Right atrium auricular region (tissue), 2 donors: Measurements from ENCODE around the gene PTPRN2. TPM values are rescaled to one million over a fixed set of nuclear protein-coding genes. Genes with fewer than 3 reads are reported as not detected.
"Not testable (repeated sequence)": the region's sequence is repeated elsewhere in the genome, so short reads cannot be mapped to it uniquely, and the experiment has no call there.

ENCODE experiments used
- DNase-seq: peaks from one replicate; pipeline ENCODE4 v3.0.0-alpha.2; 2019; ENCODE audit warnings: low spot score
- H3K27ac ChIP-seq, 2 donors: fragments of 200-600 bp; sonication (generic); 1 replicate in 1 of 2; 2 replicates in 1 of 2; pipeline ENCODE4 v1.5.1; 2016 to 2019
- H3K27me3 ChIP-seq, 2 donors: fragments of 200-600 bp; sonication (generic); one replicate each; pipeline versions ENCODE4 v1.5.1 to v1.6.0; 2017 to 2019
- H3K36me3 ChIP-seq: fragments of 200-600 bp; sonication (generic); one replicate; pipeline ENCODE4 v1.5.1; 2016
- H3K4me1 ChIP-seq, 2 donors: fragments of 200-600 bp; sonication (generic); one replicate each; pipeline versions ENCODE4 v1.5.1 to v1.6.0; 2017 to 2019
- H3K4me3 ChIP-seq, 2 donors: fragments of 200-600 bp; sonication (generic); 1 replicate in 1 of 2; 2 replicates in 1 of 2; pipeline ENCODE4 v1.5.1; 2017 to 2019; ENCODE audit warnings: mild to moderate bottlenecking in 1 of 2, moderate library complexity in 1 of 2
- H3K9me3 ChIP-seq, 2 donors: fragments of 200-600 bp; sonication (generic); one replicate each; pipeline ENCODE4 v1.5.1; 2019
- CTCF ChIP-seq, 2 donors: fragments of 200-600 bp; sonication (generic); IDR thresholded peaks; one replicate each; pipeline ENCODE4 v1.5.1; 2019; ENCODE audit warnings: antibody characterized with exemption in 2 of 2
- total RNA-seq, 2 donors: library from RNA; depleted of rRNA; stranded (reverse); fragments of >200 nt; gene quantifications; one replicate each; pipeline ENCODE4 v1.1.0, GENCODE V29; 2016

The PTPRN2 gene
- total RNA-seq, 2 donors from 2014 or later = 2.6 to 2.7 TPM

GRCh38 chr7:158150234-158150633 is 437.4 kb downstream of the PTPRN2 start:
- TF ChIP-seq CTCF (IDR thresholded peaks at IDR 0.05) = no peak

GRCh38 chr7:158147431-158147830 is 440.2 kb downstream of the PTPRN2 start:
- not testable (repeated sequence) for DNase-seq, H3K27me3 ChIP-seq, H3K27ac ChIP-seq, H3K9me3 ChIP-seq, H3K4me3 ChIP-seq, H3K36me3 ChIP-seq, H3K4me1 ChIP-seq

More at GRCh38 chr7:158150234-158150633, 437.4 kb downstream of the PTPRN2 start:
- no peak overlapping the region for H3K27ac ChIP-seq
- H3K36me3 ChIP-seq = no peaks in the 10 kb centered on the region
- DNase-seq = no peak
- no peaks in the 10 kb centered on the region for H3K4me1 ChIP-seq
- H3K27me3 ChIP-seq = no peaks in the 10 kb centered on the region
- no peak overlapping the region for H3K4me3 ChIP-seq
- H3K9me3 ChIP-seq = no peaks in the 10 kb centered on the region

GRCh38 chr7:158145370-158145769 is 442.3 kb downstream of the PTPRN2 start:
- H3K36me3 ChIP-seq = no peaks in the 10 kb centered on the region
- no peaks in the 10 kb centered on the region for H3K4me1 ChIP-seq
- DNase-seq = no peak
- H3K4me3 ChIP-seq = no peak overlapping the region
- no peak overlapping the region for H3K27ac ChIP-seq
- no peak for TF ChIP-seq CTCF (IDR thresholded peaks at IDR 0.05)
- H3K9me3 ChIP-seq = no peaks in the 10 kb centered on the region
- no peaks in the 10 kb centered on the region for H3K27me3 ChIP-seq

GRCh38 chr7:158143196-158144120 is 444.2 kb downstream of the PTPRN2 start:
- no peaks in the 10 kb centered on the region for H3K9me3 ChIP-seq
- no peaks in the 10 kb centered on the region for H3K36me3 ChIP-seq
- H3K27me3 ChIP-seq = no peaks in the 10 kb centered on the region
- no peak for TF ChIP-seq CTCF (IDR thresholded peaks at IDR 0.05)
- no peak overlapping the region for H3K27ac ChIP-seq
- no peak overlapping the region for H3K4me3 ChIP-seq
- DNase-seq = no peak
- H3K4me1 ChIP-seq = no peaks in the 10 kb centered on the region

- no peaks in the 10 kb centered on the region for H3K36me3 ChIP-seq
- no peak overlapping the region for H3K27ac ChIP-seq
- DNase-seq = no peak
- H3K4me3 ChIP-seq = no peak overlapping the region
- H3K4me1 ChIP-seq = no peaks in the 10 kb centered on the region
- no peak for TF ChIP-seq CTCF (IDR thresholded peaks at IDR 0.05)
- no peaks in the 10 kb centered on the region for H3K27me3 ChIP-seq
- H3K9me3 ChIP-seq = no peaks in the 10 kb centered on the region
Observed at GRCh38 chr7:158142657-158143056, 445.0 kb downstream of the PTPRN2 start.

- H3K36me3 ChIP-seq = no peaks in the 10 kb centered on the region
- H3K4me1 ChIP-seq = no peaks in the 10 kb centered on the region
- no peaks in the 10 kb centered on the region for H3K9me3 ChIP-seq
- no peaks in the 10 kb centered on the region for H3K27me3 ChIP-seq
- H3K27ac ChIP-seq = no peak overlapping the region
- TF ChIP-seq CTCF (IDR thresholded peaks at IDR 0.05) = no peak
- H3K4me3 ChIP-seq = no peak overlapping the region
- no peak for DNase-seq
Observed at GRCh38 chr7:158141806-158142518, 445.7 kb downstream of the PTPRN2 start.
